T-cell (primary cell): ENCODE data around the gene CFAP77. TPM values are rescaled to one million over a fixed set of nuclear protein-coding genes. Genes with fewer than 3 reads are reported as not detected.

ENCODE experiments used
- ATAC-seq, 4 experiments: fragments of 200-7000 bp in 3 of 4; fragments of 150-1000 bp in 1 of 4; cut with Tn5 transposase; replicated peaks in 1 of 4; 1 replicate in 3 of 4; 2 replicates in 1 of 4; pipeline ENCODE4 v1.10.0; 2021; ENCODE audit warnings: moderate library complexity in 3 of 4, mild to moderate bottlenecking in 2 of 4, moderate number of reproducible peaks in 1 of 4
- CTCF ChIA-PET, 2 donors: fragments of 300-600 bp; sonication (Branson Sonifier 250); formaldehyde crosslinking; loops; one replicate each; lab custom pipeline; 2022; ENCODE audit warnings: antibody characterized with exemption in 2 of 2; lab: Charles Lee
- POLR2A ChIA-PET, 2 donors: fragments of 300-600 bp; sonication (Branson Sonifier 250); formaldehyde crosslinking; loops; one replicate each; lab custom pipeline; 2022; ENCODE audit warnings: antibody characterized with exemption in 2 of 2; lab: Charles Lee
- DNase-seq, 35 experiments: peaks; one replicate each; pipeline versions ENCODE4 v3.0.0 to v3.0.0-alpha.2; 2013 to 2023
- H3K27ac ChIP-seq: one replicate; pipeline ENCODE4 v1.5.1; 2013; ENCODE audit warnings: low read length
- H3K27me3 ChIP-seq, 2 experiments: replicated peaks in 1 of 2; 1 replicate in 1 of 2; 2 replicates in 1 of 2; pipeline versions ENCODE4 v1.6.1 to v1.7.0; 2013; ENCODE audit warnings: low read length in 1 of 2, mixed read lengths in 1 of 2; ENCODE audit not compliant: control insufficient read depth in 2 of 2, insufficient read depth in 2 of 2; ENCODE audit errors: extremely low read depth in 1 of 2
- H3K36me3 ChIP-seq, 2 donors: 1 replicate in 1 of 2; 2 replicates in 1 of 2; pipeline versions ENCODE4 v1.6.1 to v1.7.0; 2013; ENCODE audit warnings: low read length in 1 of 2; ENCODE audit not compliant: control insufficient read depth in 2 of 2, insufficient read depth in 1 of 2; ENCODE audit errors: extremely low read depth in 1 of 2
- H3K4me1 ChIP-seq, 2 experiments: 1 replicate in 1 of 2; 2 replicates in 1 of 2; pipeline versions ENCODE4 v1.6.1 to v1.7.0; 2013; ENCODE audit warnings: low read length in 2 of 2, mixed read lengths in 1 of 2; ENCODE audit not compliant: insufficient read depth in 2 of 2, control insufficient read depth in 1 of 2; ENCODE audit errors: extremely low read depth in 1 of 2
- H3K4me3 ChIP-seq, 2 donors: 1 replicate in 1 of 2; 2 replicates in 1 of 2; pipeline versions ENCODE4 v1.5.1 to v1.7.0; 2013; ENCODE audit warnings: mild to moderate bottlenecking in 2 of 2, low read length in 1 of 2, moderate library complexity in 1 of 2; ENCODE audit not compliant: control insufficient read depth in 1 of 2; ENCODE audit errors: extremely low read depth in 1 of 2
- H3K9me3 ChIP-seq: 2 replicates; pipeline ENCODE4 v1.7.0; 2013
- H3K27ac Mint-ChIP-seq, 2 donors: one replicate each; pipeline ENCODE4 v1.8.0; 2020 to 2021; ENCODE audit warnings: mild to moderate bottlenecking in 2 of 2, mixed read lengths in 2 of 2
- H3K27me3 Mint-ChIP-seq, 2 donors: one replicate each; pipeline ENCODE4 v1.8.0; 2021 to 2022; ENCODE audit warnings: mixed read lengths in 2 of 2
- H3K36me3 Mint-ChIP-seq: one replicate; pipeline ENCODE4 v1.8.0; 2021; ENCODE audit warnings: mixed read lengths
- H3K4me1 Mint-ChIP-seq, 3 donors: one replicate each; pipeline ENCODE4 v1.8.0; 2020 to 2022; ENCODE audit warnings: mixed read lengths in 3 of 3, mild to moderate bottlenecking in 1 of 3
- H3K4me3 Mint-ChIP-seq, 3 donors: one replicate each; pipeline ENCODE4 v1.8.0; 2020 to 2022; ENCODE audit warnings: mild to moderate bottlenecking in 3 of 3, mixed read lengths in 3 of 3, moderate library complexity in 3 of 3
- H3K9me3 Mint-ChIP-seq, 3 donors: one replicate each; pipeline ENCODE4 v1.8.0; 2020 to 2022; ENCODE audit warnings: mixed read lengths in 3 of 3
- WGBS: methylation state at CpG from one replicate; pipeline ENCODE4 v1.1.5; 2013; ENCODE audit warnings: missing lambda C conversion rate; ENCODE audit not compliant: insufficient coverage; 5-methylcytosine and 5-hydroxymethylcytosine counted together
- total RNA-seq, 35 experiments: library from RNA in 6 of 35; stranded (reverse) in 6 of 35; fragments of 120-200 nt in 1 of 35; gene quantifications; one replicate each; pipeline versions ENCODE4 v1.2.1 to v1.2.4 and lab custom pipeline; 2013 to 2026

The CFAP77 gene
- total RNA-seq, 5 donors from 2014 or later (not counting 1 experiment from before 2014, with no cell fraction given): not detected

DNA sequence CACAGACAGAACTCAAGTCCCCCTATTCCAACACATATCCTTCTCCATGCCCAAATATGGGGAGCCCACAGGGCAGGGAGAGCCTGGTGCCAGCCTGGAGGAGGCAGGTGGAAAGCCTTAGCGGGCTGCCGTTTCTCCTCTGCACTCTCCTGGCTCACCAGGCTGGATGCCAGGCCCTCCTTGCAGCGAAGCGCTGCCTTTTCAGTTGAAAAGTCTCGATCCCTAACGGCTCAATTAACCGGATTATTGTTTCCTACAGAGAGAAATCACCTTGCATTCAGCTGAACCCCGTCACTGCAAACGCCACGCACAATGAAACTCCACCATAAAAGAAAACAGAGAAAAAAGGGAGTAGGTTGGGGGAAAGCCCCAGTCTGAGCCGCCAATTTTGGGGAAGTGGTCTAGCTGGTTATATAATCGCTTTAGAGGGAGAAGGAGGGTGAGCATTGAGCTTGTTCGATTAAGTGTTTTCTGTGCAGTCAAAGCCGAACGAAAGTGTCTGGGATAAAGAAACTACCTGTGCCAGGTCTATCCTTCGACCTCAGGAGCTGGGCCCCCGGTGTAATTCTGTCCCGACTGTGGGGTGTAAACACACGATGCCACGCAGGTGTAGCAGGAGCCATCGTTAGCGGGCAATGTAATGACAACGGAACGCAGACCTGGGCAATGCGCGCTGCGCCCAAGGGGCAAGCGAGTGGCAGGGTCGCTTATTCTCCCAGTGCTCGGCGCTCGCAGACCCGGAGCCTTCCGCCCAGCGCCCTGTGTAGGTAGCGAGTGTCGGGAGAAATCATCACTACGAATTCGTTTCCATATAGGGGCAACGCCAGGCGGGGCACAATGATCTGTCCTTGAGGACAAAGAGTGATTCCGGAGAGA, 176.2 kb downstream of the CFAP77 start:
- Mint-ChIP-seq H3K27me3 (peaks cover 48 to 74% of the 10 kb centered on the region in 2 donors), H3K4me1 (peaks cover 10 to 13% (median 12%) of the 10 kb centered on the region in 3 donors), H3K4me3 (no peak overlapping the region), H3K9me3 (no peaks in the 10 kb centered on the region), H3K27ac (no peak overlapping the region), H3K36me3 (no peaks in the 10 kb centered on the region)
- Histone ChIP-seq H3K36me3 (no peaks in the 10 kb centered on the region), H3K4me1 (peaks cover 0 to 35% of the 10 kb centered on the region in 2 experiments), H3K27ac (no peak overlapping the region), H3K4me3 (no peak overlapping the region), H3K27me3 (peaks cover 27 to 96% of the 10 kb centered on the region in 2 experiments), H3K9me3 (no peaks in the 10 kb centered on the region)
- ChIA-PET CTCF (no interaction called here), POLR2A (no interaction called here)
- WGBS: 4% methylated on average over 35 of the region's 42 CpGs
- ATAC-seq (no peak), DNase-seq (peak in 2 of 35 experiments; percentile 11 to 22)

DNA sequence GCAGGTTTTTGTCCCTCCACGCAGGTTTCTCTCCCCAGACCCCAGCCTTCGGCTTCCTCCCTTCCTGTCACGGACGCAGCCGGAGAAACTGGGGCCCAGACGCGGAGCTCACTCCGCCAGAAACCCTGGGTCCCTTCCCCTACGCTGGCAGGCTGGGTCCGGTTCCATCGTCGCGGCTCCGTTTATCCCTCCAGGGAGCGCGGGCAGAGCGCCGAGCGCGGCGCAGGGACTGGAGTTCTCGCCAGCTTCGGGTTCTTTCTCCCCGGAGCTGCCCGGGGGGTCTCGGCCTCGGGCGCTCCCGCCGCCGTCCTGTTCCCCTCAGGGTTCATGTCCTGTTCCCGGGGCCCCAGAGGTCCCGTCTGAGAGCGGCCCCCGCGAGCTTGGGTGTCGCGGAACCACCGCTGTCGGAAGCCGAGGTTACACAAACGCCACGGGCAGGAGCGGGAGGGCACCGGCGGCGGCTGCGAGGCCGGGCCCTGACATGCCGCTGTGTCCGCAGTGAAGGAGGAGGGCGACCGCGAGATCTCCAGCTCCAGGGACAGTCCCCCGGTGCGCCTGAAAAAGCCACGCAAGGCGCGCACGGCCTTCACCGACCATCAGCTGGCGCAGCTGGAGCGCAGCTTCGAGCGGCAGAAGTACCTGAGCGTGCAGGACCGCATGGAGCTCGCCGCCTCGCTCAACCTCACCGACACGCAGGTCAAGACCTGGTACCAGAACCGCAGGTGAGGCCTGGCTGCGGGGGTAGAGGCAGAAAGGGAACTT, 177.0 kb downstream of the CFAP77 start:
- Histone ChIP-seq H3K36me3 (no peaks in the 10 kb centered on the region), H3K4me1 (peaks cover 0 to 27% of the 10 kb centered on the region in 2 experiments), H3K27me3 (peaks cover 29 to 93% of the 10 kb centered on the region in 2 experiments), H3K27ac (no peak overlapping the region), H3K9me3 (no peaks in the 10 kb centered on the region), H3K4me3 (no peak overlapping the region)
- ChIA-PET CTCF (no interaction called here), POLR2A (no interaction called here)
- Mint-ChIP-seq H3K36me3 (no peaks in the 10 kb centered on the region), H3K9me3 (no peaks in the 10 kb centered on the region), H3K27ac (no peak overlapping the region), H3K4me3 (no peak overlapping the region), H3K4me1 (peaks cover 9 to 10% (median 10%) of the 10 kb centered on the region in 3 donors), H3K27me3 (peaks cover 51 to 76% of the 10 kb centered on the region in 2 donors)
- no peak for ATAC-seq
- WGBS: 5% methylated on average over 67 of the region's 74 CpGs
- no peak for DNase-seq

DNA sequence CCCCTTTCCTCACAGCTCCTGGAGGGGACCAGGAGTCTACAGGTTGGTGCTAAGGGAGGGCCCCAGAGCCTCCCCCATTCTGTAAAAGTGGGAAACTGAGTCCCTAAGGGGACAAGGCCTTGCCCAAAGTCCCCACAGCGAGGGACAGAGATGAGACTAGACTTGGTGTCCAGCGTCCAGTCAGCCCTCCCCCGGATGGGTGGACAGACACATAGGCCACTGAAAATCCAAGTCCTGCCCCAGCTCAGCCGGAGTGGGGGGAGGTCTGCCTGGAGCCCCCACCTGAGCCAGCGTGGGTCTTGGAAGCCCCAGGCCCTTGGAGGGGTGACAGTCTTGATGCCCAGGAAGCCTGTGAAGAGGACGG, 177.6 kb downstream of the CFAP77 start:
- Mint-ChIP-seq H3K9me3 (no peaks in the 10 kb centered on the region), H3K4me1 (peaks cover 7 to 14% (median 11%) of the 10 kb centered on the region in 3 donors), H3K27ac (no peak overlapping the region), H3K36me3 (peaks cover 2% of the 10 kb centered on the region), H3K27me3 (peaks cover 57 to 77% of the 10 kb centered on the region in 2 donors), H3K4me3 (no peak overlapping the region)
- no peaks in the 10 kb centered on the region for H3K36me3 ChIP-seq
- POLR2A ChIA-PET: no interaction called here
- H3K9me3 ChIP-seq: no peaks in the 10 kb centered on the region
- CTCF ChIA-PET: no interaction called here
- DNase-seq (no peak), ATAC-seq (no peak)
- H3K4me1 ChIP-seq: peaks cover 0 to 23% of the 10 kb centered on the region in 2 experiments
- H3K27ac ChIP-seq: no peak overlapping the region
- peaks cover 29 to 94% of the 10 kb centered on the region in 2 experiments for H3K27me3 ChIP-seq
- no peak overlapping the region for H3K4me3 ChIP-seq
- WGBS: 13% methylated on average over 6 of the region's 6 CpGs

DNA sequence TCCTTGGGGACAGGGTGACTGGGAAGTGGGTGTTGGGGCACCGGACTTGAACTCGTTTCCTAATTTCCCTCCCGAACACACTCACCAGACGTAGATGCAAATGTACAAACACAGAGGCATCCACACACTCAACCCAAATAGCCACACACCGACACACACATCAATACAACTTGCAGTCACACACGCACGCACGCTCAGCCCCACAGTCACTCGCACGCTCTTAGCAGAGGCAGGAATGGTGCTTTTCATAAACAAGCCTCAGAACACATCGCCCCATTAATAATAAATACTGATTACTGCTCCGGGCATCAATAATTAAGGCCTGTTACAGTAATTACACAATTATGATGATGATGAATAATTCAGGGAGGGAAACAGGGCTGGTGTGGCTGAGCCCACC, 178.1 kb downstream of the CFAP77 start:
- no peaks in the 10 kb centered on the region for H3K36me3 ChIP-seq
- DNase-seq: no peak
- CTCF ChIA-PET: no interaction called here
- H3K4me3 Mint-ChIP-seq: no peak overlapping the region
- POLR2A ChIA-PET: no interaction called here
- H3K9me3 ChIP-seq: no peaks in the 10 kb centered on the region
- no peak for ATAC-seq
- no peak overlapping the region for H3K4me3 ChIP-seq
- H3K36me3 Mint-ChIP-seq: peaks cover 4% of the 10 kb centered on the region
- H3K27ac Mint-ChIP-seq: no peak overlapping the region
- no peaks in the 10 kb centered on the region for H3K9me3 Mint-ChIP-seq
- 24% methylated on average over 6 of the region's 12 CpGs for WGBS
- H3K27me3 ChIP-seq: peaks cover 29 to 89% of the 10 kb centered on the region in 2 experiments
- H3K4me1 Mint-ChIP-seq: peaks cover 8 to 14% (median 11%) of the 10 kb centered on the region in 3 donors
- peaks cover 56 to 76% of the 10 kb centered on the region in 2 donors for H3K27me3 Mint-ChIP-seq
- no peak overlapping the region for H3K27ac ChIP-seq
- peaks cover 0 to 19% of the 10 kb centered on the region in 2 experiments for H3K4me1 ChIP-seq

DNA sequence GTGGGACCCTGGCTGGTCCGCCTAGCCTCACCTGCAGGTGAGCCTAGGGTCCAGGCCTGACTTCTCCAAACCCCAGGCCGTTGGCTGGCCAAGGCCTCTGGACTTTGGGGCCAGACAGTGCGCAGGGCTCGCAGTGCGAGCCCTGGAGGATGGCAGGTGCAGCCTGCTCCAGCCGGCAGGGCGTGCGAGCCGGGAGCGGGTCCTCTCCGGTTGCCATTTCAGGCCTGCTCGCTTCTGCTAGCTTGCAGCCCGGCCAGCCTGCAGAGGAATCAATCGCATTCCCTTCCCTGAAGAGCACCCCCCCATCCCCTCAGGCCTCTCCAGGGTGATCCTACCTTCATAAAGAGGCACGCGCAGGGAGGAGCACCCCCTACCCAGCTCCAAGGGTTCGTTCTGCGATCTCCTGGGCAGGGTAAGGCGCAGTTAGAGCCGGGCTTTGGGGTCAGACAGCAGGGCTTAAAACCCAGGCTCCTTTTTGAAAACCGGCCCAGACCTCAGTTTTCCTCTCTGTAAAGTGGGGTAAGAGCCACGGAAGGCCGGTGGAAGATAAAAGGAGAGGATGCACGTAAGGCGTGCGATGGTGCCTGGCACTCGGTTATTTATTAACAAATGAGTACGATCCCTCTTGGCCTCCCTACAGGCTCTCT, 178.6 kb downstream of the CFAP77 start:
- POLR2A ChIA-PET: no interaction called here
- 20% methylated on average over 22 of the region's 28 CpGs for WGBS

More for the DNA sequence above, 178.6 kb downstream of the CFAP77 start:
- H3K9me3 Mint-ChIP-seq: no peaks in the 10 kb centered on the region
- H3K4me1 Mint-ChIP-seq: peaks cover 10 to 14% (median 11%) of the 10 kb centered on the region in 3 donors
- Histone ChIP-seq H3K9me3 (no peaks in the 10 kb centered on the region), H3K36me3 (no peaks in the 10 kb centered on the region), H3K4me3 (no peak overlapping the region), H3K27me3 (peaks cover 24 to 86% of the 10 kb centered on the region in 2 experiments), H3K27ac (no peak overlapping the region), H3K4me1 (peaks cover 0 to 19% of the 10 kb centered on the region in 2 experiments)
- CTCF ChIA-PET: no interaction called here
- peaks cover 9% of the 10 kb centered on the region for H3K36me3 Mint-ChIP-seq
- no peak overlapping the region for H3K4me3 Mint-ChIP-seq
- DNase-seq (no peak), ATAC-seq (no peak)
- no peak overlapping the region for H3K27ac Mint-ChIP-seq
- peaks cover 58 to 76% of the 10 kb centered on the region in 2 donors for H3K27me3 Mint-ChIP-seq
